ENCODE measurements around the gene PML. TPM values are rescaled to one million over a fixed set of nuclear protein-coding genes. Genes with fewer than 3 reads are reported as not detected.

Gene PML
- total RNA-seq, 1 donor from 2014 or later: 234 TPM

GRCh38 chr15:74007820-74008371 lies 13.4 kb downstream of the PML start:
- DNase-seq (ENCODE audit: low read depth): no peak

GRCh38 chr15:74008901-74009300 lies 14.4 kb downstream of the PML start:
- DNase-seq (ENCODE audit: low read depth): no peak

GRCh38 chr15:74010929-74011540 lies 16.5 kb downstream of the PML start:
- peak; percentile 71 for DNase-seq (ENCODE audit: low read depth)

- no peak for DNase-seq (ENCODE audit: low read depth)
Observed at GRCh38 chr15:74011610-74012009, 17.1 kb downstream of the PML start.

- DNase-seq (ENCODE audit: low read depth): no peak
Observed at GRCh38 chr15:74013374-74013894, 18.9 kb downstream of the PML start.

- no peak for DNase-seq (ENCODE audit: low read depth)
Observed at GRCh38 chr15:74019734-74020133, 25.2 kb downstream of the PML start.

- no peak for DNase-seq (ENCODE audit: low read depth)
Observed at GRCh38 chr15:74022706-74023470, 28.4 kb downstream of the PML start.

- DNase-seq (ENCODE audit: low read depth): no peak
Observed at GRCh38 chr15:74024687-74025086, 30.2 kb downstream of the PML start.

GRCh38 chr15:74025436-74025835 lies 30.9 kb downstream of the PML start:
- DNase-seq (ENCODE audit: low read depth): no peak

- DNase-seq (ENCODE audit: low read depth): no peak
Observed at GRCh38 chr15:74027688-74028087, 33.2 kb downstream of the PML start.

- DNase-seq (ENCODE audit: low read depth): no peak
Observed at GRCh38 chr15:74028646-74029045, 34.1 kb downstream of the PML start.

GRCh38 chr15:74032046-74032445 lies 37.5 kb downstream of the PML start:
- DNase-seq (ENCODE audit: low read depth): no peak

GRCh38 chr15:74032606-74033561 lies 38.4 kb downstream of the PML start:
- no peak for DNase-seq (ENCODE audit: low read depth)

- no peak for DNase-seq (ENCODE audit: low read depth)
Observed at GRCh38 chr15:74034206-74034755, 39.8 kb downstream of the PML start.

- no peak for DNase-seq (ENCODE audit: low read depth)
Observed at GRCh38 chr15:74035121-74036017, 40.9 kb downstream of the PML start.

GRCh38 chr15:74036271-74037170 lies 42.0 kb downstream of the PML start:
- DNase-seq (ENCODE audit: low read depth): peak; percentile 48

GRCh38 chr15:74037171-74038117 lies 42.9 kb downstream of the PML start:
- no peak for DNase-seq (ENCODE audit: low read depth)

Measured in renal cortical epithelial cell (primary cell).